ENCODE measurements around the gene ANKRD18A.

DNA sequence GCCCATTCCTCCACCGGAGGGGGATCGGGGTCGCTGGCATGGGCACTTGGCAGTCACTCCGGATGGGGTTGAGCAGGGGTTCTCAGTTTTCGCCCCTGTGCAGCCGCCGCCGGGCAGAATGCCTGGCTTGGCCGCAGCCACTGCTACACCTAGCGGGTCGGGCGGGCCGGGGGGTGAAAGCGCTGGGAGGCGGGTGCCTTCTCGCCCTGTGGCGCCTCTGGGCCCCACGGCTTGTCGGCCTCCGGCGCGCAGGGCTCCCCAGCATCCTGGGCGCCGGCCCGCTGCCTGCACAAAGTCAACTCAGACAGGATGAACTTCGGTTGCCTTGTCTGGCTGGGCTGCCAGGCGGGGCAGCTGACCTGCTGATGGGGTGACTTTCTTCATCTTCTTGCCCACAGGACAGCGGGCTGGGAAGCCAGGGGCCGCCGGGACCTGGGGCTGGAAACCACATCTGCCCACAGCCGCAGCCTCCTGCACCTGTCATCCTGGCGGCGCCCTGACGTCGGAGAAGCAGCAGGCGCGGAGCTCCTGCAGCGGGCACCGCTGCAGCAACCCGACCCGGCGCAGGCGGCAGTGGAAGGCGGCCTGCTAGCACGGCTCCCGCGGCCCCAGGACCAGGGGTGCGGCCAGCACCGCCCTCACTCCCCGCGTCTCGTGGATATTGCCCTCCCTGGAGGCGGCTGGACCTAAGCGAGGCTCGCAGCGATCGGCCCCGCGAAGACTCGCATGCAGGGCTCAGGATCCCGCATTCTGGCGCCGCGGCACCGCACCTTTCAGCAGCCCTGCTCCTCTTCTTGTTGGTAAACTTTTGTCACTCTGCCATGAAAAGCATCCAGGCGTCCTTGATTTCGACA lies 1.3 kb upstream of the ANKRD18A start:
- TF ChIP-seq EGR1 (IDR thresholded peaks at IDR 0.05; ENCODE audit: borderline replicate concordance in 1 of 2, low read depth in 2 of 2, low read length in 2 of 2) (no peak), POLR2A (IDR thresholded peaks at IDR 0.05; ENCODE audit: low read depth, low read length) (no peak), SREBF2 (IDR thresholded peaks at IDR 0.05; ENCODE audit: low read length) (no peak), ZBED1 (IDR thresholded peaks at IDR 0.05; ENCODE audit: borderline replicate concordance) (no peak), REST (IDR thresholded peaks at IDR 0.05; ENCODE audit: low read depth, low read length) (no peak), ASH2L (IDR thresholded peaks at IDR 0.05; ENCODE audit: borderline replicate concordance, low read depth) (no peak), RAD21 (IDR thresholded peaks at IDR 0.05; ENCODE audit: insufficient read depth, low read depth, low read length) (no peak), NFXL1 (IDR thresholded peaks at IDR 0.05; ENCODE audit: borderline replicate concordance) (no peak), CBX3 (IDR thresholded peaks at IDR 0.05; ENCODE audit: borderline replicate concordance, low read depth) (no peak), YY1 (IDR thresholded peaks at IDR 0.05; ENCODE audit: low read depth, low read length) (no peak)
- TF ChIP-seq, protein P1, sequence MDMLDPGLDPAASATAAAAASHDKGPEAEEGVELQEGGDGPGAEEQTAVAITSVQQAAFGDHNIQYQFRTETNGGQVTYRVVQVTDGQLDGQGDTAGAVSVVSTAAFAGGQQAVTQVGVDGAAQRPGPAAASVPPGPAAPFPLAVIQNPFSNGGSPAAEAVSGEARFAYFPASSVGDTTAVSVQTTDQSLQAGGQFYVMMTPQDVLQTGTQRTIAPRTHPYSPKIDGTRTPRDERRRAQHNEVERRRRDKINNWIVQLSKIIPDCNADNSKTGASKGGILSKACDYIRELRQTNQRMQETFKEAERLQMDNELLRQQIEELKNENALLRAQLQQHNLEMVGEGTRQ (IDR thresholded peaks at IDR 0.05; ENCODE audit: borderline replicate concordance, low read depth, low read length), result no peak

All from GM12878 (cell line).